Stimulated activated CD8-positive, alpha-beta memory T cell treated with anti-CD3 and anti-CD28 coated beads, Interleukin-7, amount 100 ng/mL, for 48 hours (primary cell): ENCODE measurements around the gene ELL2.
A peak's percentile ranks its signal among the peaks of the same experiment; 100 is the strongest.

Experiments used
- DNase-seq, 2 donors: peaks; one replicate each; pipeline ENCODE4 v3.0.0-alpha.2; 2020; ENCODE audit warnings: low read depth in 1 of 2; ENCODE audit errors: extremely low read depth in 1 of 2

ELL2 gene

DNA sequence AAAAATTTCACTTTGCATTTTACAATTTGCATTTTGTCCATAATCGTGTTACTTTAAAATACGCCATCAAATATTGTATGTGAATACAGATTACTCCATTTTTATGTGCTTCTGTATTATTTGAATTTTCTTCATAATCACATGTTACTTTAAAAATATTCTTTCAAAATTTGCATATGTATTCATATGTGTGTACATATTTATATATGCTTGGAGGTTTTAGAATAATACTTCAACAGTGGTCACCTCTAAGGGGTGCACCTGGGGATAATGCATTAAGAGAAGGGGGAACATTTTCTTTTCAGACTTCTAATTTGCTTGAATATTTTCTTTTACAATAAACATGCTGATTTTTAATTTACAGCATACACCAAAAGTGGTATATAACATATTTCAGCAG, 21.9 kb upstream of the ELL2 start:
- no peak for DNase-seq

- no peak for DNase-seq
These were observed 21.4 kb upstream of the ELL2 start for GRCh38 chr5:95983080-95983479.

DNA sequence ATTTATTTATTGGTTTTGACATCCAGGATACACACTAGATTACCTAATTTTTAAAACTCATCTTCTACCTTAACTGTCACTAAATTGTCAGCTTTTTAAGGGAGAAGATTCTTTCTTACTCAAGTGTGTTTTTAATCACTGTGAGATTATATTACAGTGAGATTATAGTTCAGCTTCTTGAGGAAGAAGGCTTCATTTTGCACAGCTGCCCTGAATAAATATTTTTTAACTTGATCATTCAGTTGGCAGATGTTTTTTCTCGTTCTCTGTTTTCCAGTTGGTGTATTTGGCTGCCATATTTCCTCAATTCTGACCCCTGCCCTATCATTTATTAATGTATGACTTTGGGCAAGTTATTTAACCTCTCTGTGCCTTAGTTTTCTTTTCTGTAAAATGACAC, 15.0 kb upstream of the ELL2 start:
- no peak for DNase-seq

- no peak for DNase-seq
These were observed 14.1 kb upstream of the ELL2 start for GRCh38 chr5:95975703-95976102.

GRCh38 chr5:95973793-95974325, 12.2 kb upstream of the ELL2 start:
- DNase-seq, result no peak

- DNase-seq, result no peak
These were observed 10.5 kb upstream of the ELL2 start for GRCh38 chr5:95972196-95972595.

DNA sequence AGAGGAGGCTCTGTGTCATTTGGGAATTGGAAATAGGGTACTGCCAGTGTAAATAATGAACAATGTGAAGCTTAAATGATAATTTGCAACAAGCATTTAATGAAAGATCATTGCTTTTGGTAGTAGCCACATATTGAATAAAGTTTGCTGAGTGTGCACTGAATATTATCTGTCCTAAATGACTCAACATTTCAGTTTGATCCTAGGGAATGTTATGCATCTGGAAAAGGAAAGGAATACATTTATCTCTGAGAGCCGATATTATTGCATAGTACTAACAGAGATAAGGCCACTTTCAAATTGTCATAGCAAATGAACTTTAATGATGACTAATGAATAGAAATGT, 8.7 kb upstream of the ELL2 start:
- no peak for DNase-seq

GRCh38 chr5:95969651-95970358, 8.2 kb upstream of the ELL2 start:
- no peak for DNase-seq

DNA sequence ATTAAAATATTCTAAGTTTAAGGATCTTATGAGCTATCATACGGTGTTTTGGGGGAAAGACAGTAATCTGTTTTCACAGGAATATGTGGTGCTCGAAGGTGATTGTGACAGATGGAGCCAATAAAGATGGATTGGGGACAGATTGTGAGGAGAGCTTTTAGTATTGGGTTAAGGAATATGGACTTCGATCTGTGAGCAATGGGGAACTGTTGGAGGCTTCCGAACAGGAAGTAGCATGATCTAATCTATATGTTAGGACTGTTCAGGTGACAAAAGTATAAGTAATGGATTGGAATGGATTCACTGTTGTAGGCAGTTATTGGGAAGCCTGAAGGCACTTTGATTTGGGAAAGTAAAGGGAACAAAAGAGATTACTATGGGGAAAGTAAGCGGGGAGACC, 7.4 kb upstream of the ELL2 start:
- DNase-seq, result no peak

GRCh38 chr5:95967236-95967635, 5.6 kb upstream of the ELL2 start:
- DNase-seq, result no peak

- no peak for DNase-seq
These were observed 4.4 kb upstream of the ELL2 start for GRCh38 chr5:95966005-95966404.

DNA sequence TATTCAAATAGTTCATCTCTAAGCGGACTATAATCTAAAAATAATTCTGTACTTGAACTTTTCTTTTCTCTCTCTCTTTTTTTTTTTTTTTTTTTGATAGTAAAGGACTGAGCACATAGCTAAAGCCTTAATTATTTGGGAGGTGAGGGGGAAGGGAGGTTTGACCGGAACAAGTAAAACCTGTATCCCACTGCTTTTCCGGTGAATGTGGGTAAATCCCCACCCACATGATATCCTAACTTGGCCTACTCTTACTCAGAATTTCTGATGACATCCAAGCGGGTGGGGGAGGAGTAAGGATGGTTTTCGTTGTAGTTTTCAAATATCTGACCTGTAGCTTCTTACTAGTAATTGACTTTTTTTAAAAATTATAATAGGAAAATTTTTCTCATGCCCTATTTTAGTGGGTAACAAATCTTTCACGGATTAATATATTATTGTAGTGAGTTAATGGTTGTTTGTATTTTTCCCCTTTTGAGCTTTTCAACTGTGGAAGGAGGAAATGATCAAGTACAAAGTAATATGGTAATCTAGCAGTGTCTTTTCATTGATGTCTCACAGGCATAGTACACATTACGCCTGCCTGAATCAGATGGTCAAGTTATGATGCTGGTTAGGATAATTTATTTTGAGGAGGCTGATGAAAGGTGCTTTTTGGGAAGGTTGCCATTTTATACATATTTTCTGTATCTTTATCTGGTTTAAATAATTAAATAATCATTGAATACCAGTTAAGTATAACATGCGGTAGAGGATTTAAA, 2.2 kb upstream of the ELL2 start:
- no peak for DNase-seq

DNA sequence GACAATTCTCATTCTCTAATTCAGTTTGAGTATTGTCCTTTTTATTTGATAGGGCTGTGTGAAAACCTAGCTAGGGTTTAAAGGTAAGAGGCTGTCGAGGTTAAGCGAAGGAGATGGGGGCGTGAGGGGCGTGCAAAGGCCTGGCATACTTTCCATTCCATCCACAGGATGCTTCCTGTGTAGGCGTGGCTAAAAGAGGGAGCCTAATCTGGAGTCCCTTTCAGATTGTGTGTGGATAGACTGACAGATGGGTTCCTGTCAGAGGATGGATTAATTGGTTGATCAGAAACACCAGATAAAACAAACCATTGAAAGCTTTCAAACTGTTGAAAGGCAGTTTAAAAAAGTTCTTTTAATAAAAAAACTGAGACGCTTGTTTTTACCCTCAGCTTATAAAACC, 1.1 kb upstream of the ELL2 start:
- DNase-seq, result no peak

- DNase-seq, result no peak
These were observed 773 bp upstream of the ELL2 start for GRCh38 chr5:95962475-95962773.

GRCh38 chr5:95960667-95961616, 709 bp downstream of the ELL2 start:
- DNase-seq, result peak; percentile 52 to 64

DNA sequence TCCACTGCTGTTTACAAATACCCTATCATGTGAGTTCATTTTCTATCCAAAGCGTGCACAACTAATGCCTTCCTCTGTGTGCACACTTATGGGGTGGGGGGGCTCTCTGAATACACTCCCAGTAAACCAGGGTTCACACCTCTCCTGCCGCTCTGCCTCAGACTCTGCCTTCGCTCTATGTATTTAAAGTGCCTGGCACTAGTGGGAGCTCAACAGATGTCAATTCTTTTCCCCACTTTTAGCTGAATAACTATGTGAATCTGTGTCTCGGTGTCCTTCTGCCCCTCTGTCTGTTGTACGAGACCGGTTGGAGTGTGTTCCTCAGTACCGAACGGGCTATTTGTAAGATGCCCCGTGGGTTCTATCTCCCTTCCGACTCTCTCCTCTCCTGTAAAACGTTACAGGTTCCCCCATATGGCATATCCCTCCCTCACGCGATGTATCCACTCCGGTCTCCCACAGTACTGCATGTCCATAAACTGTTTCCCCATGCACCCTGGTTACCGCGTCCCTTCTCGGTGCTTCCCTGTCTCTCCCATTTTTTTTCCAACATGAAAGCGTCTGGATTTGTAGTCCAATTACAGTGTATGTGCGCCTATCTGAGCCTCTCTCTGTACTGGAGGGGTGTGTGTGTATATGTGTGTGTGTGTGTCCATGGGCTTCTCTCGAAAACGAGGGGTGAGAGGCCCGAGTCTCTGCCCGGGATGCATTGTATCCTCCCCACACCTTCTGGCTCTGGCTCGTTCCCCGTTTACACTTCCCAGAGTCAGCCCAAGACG, 1.6 kb downstream of the ELL2 start:
- no peak for DNase-seq

DNA sequence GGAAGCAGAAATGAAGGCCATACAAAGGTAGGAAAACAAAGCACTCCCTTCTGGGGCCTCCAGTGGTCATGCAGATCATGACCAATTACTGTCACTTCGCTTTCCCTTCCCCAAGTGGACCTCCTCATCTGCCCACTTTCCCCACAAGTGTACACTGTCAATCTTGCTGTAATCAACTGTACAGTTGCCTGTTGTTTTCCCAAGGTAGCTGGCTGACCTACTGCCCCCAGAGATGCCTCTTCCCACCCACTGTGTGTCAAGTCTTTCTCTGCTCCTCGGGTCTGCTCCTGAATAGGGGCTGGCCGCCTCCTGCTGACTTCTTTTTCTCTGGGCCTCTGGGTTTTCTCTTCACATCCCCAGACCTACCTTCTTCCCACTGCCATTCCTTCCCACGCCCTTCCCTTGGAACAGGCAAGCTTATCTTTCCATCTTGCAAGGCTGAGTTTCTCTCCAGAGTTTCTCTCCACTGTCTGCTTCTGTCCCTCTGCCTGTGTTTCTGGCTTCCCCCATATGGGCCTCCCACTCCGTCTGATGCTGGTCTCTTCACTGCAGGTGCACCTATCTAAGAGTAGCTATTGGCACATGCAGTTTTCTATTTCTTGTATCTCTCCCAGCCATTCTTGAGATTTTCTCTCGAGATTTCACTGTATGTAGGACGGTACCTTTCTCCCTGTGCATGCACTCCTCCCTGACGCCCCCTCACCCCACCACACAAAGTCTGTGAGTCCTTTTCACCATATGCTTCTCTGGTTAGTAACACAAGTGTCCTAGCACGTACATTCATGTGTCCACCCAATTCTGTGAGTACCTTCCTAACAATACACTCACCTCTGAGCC, 2.4 kb downstream of the ELL2 start:
- no peak for DNase-seq

GRCh38 chr5:95958310-95959014, 3.2 kb downstream of the ELL2 start:
- no peak for DNase-seq

GRCh38 chr5:95957561-95958203, 4.0 kb downstream of the ELL2 start:
- DNase-seq, result no peak
